Tibial nerve (tissue), 4 donors: Measurements from ENCODE around the gene WDR82.

Experiments
- CTCF ChIP-seq, 5 experiments: fragments of 200-600 bp in 3 of 5; fragments of 450-650 bp in 2 of 5; sonication (generic) in 3 of 5; IDR thresholded peaks; one replicate each; pipeline ENCODE4 v1.5.1; 2016 to 2019; ENCODE audit warnings: antibody characterized with exemption in 5 of 5, mild to moderate bottlenecking in 3 of 5, moderate library complexity in 2 of 5
- EP300 ChIP-seq, 2 donors: sonication (generic); formaldehyde crosslinking; IDR thresholded peaks; one replicate each; pipeline ENCODE4 v1.6.1; 2017; ENCODE audit warnings: antibody characterized with exemption in 2 of 2, mild to moderate bottlenecking in 1 of 2
- POLR2A ChIP-seq, 2 donors: fragments of 450-650 bp; IDR thresholded peaks; one replicate each; pipeline ENCODE4 v1.6.1; 2017; ENCODE audit warnings: antibody characterized with exemption in 2 of 2, mild to moderate bottlenecking in 2 of 2, moderate library complexity in 2 of 2

GRCh38 chr3:52208556-52208955, 69.9 kb downstream of the WDR82 start:
- TF ChIP-seq CTCF (IDR thresholded peaks at IDR 0.05) = no peak
- no peak for TF ChIP-seq POLR2A (IDR thresholded peaks at IDR 0.05)
- no peak for TF ChIP-seq EP300 (IDR thresholded peaks at IDR 0.05)
